Left renal pelvis (tissue), 4 donors: ENCODE results near the gene LINGO1. TPM values are rescaled to one million over a fixed set of nuclear protein-coding genes. Genes with fewer than 3 reads are reported as not detected.

ENCODE experiments used
- DNase-seq, 4 donors: peaks; one replicate each; pipeline ENCODE4 v3.0.0-alpha.2; 2013; ENCODE audit warnings: low read depth in 4 of 4, low spot score in 3 of 4
- polyA plus RNA-seq, 4 donors: library from polyadenylated mRNA; unstranded; fragments of 120-200 nt; gene quantifications; one replicate each; pipeline ENCODE4 v1.2.1, GENCODE V29; 2013; ENCODE audit not compliant: insufficient read length in 4 of 4

The LINGO1 gene
- polyA plus RNA-seq, 4 donors = 11.8 to 16.1 (median 14.6) TPM

DNA sequence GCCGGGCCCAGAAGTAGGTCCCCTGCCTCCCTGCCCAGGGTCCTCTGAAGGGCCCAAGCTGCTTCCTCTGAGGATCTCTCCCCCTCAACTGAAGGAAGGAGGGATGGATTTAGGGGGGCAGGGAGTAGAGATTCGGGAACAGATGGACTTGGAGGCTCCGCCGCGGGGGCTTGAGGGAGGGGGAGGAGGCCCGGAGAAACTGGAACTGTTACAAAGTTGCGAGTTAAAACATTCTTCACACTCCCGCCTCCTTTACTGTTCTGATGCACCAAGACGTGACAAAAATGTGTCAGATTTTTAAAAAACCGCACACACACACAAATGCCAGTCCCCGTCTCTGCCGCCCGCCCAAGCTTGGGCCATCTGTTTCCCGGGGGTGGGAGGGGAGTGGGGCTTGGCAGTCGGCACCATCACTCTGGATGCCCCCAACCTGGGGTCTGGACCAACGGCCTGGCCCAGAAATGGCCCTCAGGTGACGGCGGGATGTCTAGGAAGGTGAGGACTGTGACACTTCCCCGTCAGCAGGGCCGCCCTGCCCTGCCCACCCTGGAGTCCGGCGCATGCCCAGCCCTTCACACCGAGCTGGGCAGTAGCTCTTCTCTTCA is 25.0 kb upstream of the LINGO1 start:
- DNase-seq = no peak

DNA sequence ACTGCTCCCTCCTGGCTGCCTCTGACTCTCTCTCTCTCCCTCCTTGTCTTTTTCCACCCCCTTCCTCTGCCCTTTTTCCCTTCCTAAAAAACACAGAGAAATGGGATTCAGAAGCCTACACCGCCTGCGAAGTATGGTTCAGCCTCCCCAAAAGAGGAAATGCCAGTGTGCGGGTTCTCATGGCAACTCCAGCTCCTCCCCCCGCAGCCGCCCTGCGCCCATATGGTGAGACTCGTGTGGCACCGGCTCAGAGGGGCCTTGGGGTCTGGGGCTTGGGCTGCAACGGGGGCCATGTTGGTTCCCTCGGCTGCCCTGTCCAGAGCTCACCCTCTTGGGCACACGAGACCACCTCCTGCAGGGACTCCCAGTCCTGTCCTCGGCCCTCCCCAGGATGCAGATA is 23.6 kb upstream of the LINGO1 start:
- DNase-seq = no peak

GRCh38 chr15:77654975-77655374 is 22.3 kb upstream of the LINGO1 start:
- no peak for DNase-seq

DNA sequence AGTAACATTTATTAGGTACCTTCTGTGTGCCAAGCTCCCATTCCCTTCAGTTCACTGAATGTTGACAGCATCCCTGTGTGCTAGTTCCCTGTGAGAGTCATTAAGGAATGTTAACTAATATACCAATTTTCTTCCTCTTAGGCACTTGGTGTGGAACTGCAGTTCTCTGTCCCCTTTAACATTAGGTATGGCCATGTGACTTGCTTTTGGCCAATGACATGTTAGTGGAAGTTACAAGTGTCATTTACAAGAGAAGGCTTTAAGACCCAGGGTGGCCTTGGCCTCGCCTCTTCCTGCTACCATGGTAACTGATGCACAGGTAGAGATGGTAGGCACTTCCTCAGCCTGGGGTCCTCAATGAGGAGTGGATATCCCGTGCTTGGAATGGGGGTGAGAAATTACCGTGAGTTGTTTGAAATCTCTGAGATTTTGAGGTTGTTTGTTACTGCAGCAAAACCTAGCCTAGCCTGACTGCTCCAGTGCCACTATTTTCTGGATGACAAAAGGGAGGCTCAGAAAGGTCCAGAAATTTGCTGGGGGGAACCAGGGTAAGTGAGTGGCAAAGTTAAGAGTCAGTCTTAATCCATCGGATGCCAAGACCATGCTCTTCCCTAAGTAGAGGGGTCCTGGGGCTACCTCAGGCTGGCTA is 21.2 kb upstream of the LINGO1 start:
- DNase-seq = no peak

DNA sequence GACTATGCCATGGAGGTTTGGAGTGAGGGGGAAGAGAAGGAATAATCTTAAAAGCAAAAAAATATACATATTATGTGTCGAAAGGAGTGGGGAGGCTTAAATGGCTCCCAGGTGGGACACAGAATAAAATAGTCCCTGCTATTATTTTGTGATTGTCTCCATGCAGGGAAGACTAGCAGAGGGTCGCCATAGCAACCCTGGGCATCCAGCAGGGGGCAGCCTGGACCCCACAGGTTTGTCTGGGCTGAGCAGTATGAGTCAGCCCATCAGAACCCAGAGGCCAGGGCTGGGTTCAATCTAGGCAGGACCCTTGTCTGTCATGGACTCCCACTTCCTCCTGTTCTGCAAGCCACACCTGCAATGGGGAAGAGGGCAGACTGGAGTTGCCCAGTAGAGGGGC is 17.6 kb upstream of the LINGO1 start:
- no peak for DNase-seq

- DNase-seq = no peak
Measured at GRCh38 chr15:77649610-77650009, 16.9 kb upstream of the LINGO1 start.

DNA sequence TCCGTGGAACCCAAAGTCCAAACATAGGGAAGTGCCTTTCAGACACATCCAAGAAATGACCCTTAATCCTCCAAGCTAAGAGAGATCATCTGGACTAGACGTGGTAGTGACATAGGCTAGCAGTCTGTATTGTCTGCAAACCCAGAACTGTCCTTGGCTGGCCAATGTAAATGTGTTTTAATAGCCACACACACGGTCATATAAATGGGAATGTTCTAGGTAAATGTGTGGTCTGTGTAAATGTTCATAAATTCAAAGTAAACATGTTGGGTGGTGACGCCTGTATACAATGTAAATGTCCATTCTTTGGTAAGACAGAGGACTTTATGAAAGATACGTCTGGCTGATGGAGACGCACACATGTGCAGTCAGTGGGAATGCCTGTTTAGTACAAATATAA is 16.3 kb upstream of the LINGO1 start:
- no peak for DNase-seq

DNA sequence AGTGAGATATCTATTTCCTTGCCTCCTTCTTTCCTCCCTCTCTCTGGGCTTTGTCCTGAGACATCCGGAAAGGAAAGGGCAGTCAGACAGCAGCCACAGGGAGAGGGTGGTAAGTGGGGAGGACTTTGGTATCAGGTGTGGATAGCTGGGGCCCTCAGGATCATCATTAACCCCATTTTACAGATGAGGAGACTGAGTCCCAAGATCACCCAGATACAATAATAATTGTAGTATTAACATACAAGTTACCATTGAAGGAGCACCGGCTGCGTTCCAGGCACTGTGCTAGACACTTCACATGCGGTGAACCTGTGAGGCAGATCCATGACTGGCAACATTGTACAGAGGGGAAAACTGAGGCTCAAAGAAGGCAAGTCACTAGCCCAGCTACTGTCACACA is 15.2 kb upstream of the LINGO1 start:
- DNase-seq = no peak

GRCh38 chr15:77646104-77646694 is 13.5 kb upstream of the LINGO1 start:
- DNase-seq = no peak

DNA sequence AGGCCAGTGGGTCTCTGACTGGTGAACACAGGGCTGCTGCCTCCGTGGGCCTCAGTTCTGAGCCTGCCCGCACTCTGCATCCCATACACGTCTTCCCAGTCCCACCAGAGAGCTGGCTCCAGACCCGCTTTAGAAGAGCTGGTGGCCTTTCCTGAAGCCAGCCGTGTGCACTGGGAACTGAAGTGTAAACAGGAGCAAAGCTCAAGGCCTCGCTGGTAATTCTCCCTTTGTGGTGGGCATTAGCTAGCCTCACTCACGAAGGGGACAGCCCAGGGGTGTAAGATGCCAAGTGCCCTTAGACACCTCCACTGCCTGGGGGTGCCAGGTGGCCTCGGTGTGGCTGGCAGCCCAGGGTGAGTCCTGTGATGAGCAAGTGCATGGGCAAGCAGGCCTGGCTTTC is 12.9 kb upstream of the LINGO1 start:
- DNase-seq = no peak

DNA sequence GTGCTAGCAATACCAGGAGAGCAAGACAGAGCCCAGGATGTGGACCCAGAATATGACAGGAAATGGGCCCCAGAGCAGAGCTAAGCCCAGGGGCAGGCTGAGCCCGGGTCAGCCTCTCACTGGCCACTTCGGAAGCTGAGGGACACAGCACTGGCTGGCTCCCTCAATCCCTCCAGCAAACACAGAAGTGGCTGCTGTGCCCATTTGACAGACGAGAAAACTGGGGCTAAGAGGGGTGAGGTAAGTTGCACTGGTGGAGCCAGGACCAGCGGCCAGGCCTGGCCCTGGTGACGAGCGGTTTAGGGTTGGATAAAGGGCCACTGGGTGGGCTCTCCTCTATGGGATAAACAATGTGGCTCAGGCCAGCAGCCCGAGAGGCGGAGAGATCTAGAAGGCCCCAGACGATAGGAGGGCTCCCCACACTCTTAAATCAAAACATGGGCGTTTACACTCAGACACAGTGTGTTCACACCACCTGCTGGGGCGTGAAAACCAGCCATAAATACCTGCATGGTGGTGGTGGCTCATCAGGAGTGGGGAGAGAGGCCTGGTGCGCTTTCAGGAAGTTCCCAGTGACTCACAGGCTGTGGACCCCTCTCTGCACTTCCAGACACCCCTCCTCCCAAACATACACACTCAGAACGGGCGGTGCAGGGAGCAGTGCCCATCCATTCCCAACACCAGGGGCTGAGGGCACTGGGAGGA is 12.0 kb upstream of the LINGO1 start:
- no peak for DNase-seq

GRCh38 chr15:77643764-77644163 is 11.1 kb upstream of the LINGO1 start:
- no peak for DNase-seq

GRCh38 chr15:77642793-77643430 is 10.2 kb upstream of the LINGO1 start:
- DNase-seq = no peak

DNA sequence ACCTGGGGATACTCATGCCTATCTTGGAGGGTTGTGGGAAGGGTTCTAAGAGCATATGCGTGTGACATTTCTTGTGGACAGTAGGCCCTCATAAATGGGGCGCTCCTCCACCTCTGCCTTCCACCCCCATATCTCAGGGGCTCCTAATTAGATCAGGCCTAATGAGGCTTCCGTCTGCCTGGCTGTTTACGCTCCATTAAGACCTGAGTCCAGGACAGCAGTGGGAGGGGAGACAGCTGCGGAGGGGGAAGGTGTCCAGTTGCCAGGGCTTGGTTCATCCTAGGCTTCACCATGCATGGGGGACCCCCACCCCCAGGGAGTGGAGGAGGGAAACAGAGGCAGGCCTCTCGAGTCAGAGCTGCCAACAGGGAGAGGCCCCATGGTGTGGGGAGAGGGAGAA is 9.3 kb upstream of the LINGO1 start:
- no peak for DNase-seq

DNA sequence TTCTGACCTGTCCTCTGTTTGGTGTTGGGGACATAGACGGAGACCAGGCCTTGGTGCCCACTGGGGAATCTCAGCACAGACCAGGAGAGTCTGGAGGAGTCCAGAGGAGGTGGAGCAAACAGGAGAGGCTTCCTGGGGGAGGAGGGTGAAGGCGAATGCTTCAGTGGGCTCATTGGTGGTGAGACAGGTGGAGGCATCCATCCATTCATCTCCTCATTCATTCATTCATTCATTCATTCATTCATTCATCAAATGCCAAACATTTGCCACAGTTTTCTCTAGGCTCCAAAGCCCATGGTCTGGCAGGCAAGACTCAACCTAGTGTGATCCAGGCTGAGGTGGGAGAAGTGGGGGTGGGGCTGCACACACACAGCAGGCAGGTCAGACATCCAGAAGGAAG is 7.9 kb upstream of the LINGO1 start:
- DNase-seq = no peak

DNA sequence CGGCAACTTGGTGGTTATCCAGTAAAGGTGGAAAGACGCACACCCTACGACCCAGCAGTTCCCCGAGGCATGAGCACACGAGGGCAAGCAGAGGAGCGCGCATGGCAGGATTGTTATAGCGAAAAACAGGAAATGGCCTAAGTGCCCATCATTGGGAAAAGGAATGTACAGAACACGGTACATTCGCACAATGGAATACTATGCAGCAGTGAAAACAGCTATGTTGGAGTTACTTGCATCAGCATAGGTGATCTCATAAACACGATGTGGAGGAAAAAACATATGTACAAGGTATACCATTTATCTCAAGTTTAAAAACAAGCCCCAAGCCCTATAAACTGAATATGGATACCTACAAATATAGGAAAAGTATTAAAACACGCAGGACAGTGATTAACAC is 6.7 kb upstream of the LINGO1 start:
- no peak for DNase-seq

DNA sequence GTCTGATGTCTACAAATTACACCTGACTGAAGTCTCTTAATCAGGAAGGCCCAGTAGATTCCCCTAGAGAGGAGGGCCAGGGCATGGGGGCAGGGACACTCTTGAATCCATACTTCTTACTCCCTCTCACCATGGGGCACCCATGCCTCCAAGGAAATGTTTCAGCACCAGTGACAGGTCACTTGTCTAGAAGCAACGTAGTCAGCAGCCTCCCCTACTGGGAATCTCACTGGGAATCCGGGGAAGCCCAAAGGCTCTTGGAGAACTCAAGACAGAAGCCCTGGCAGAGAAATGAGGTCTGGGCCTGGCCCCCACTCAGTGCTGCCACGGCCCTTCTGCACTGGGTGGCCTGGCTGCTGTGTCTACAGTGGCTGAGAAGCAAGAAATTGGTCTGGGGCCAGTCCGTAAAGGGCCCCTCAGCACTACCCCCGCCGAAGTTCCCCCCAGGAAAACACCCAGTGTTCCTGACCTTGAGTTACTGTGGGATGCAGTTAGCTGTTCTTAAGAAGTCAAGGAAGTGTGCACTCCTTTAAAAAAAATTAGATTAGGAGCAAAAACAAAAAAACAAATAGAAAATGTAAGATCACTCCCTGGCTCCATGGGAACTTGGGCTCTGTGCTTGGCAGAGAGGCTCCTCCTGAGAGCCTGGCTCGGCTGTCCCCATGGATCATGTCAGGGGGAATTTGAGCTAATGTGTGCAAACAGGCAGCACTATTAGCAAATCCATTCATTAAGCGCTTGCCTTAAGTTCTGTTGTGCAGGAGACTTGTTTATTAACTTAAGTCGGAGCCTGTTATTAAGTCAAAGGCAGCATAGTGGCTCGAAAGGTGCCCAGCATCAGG is 5.4 kb upstream of the LINGO1 start:
- no peak for DNase-seq

DNA sequence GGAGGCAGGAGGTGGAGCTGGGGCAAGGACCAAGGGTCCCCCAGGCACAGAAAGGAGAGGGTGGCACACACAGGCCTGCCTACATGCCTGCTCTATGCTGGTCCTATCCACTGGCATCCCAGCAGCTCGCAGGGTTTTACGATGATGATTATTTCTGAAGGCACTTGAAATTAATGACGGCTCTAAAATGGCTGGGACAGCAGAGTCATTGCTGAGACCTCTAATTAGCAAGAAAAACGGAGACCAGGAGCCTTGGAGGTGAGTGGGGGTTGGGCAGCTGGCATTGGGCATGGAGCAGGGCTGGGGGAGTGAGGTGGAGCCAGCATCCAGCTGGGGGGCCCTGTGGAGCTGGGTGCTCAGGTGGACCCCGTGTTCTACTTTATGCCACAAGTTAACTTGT is 3.5 kb upstream of the LINGO1 start:
- DNase-seq = no peak

- no peak for DNase-seq
Measured at GRCh38 chr15:77634266-77634962, 1.7 kb upstream of the LINGO1 start.

- DNase-seq = no peak
Measured at GRCh38 chr15:77633913-77634265, 1.2 kb upstream of the LINGO1 start.
